GM12878 (cell line): ENCODE results near the gene LRRC15. TPM values are rescaled to one million over a fixed set of nuclear protein-coding genes. Genes with fewer than 3 reads are reported as not detected.

ENCODE experiments used
- ATAC-seq: fragments of 200-7000 bp; cut with Tn5 transposase; 3 replicates; pipeline ENCODE4 v1.9.1; 2020; ENCODE audit warnings: mild to moderate bottlenecking, moderate library complexity
- BruUV-seq: library from RNA; stranded (reverse); fragments of 400-500 nt; replicated peaks from 2 replicates; lab custom pipeline; 2021; lab: Mats Ljungman, UMichigan
- CTCF ChIA-PET: fragments of 300-600 bp; sonication (Branson Sonifier 250); formaldehyde crosslinking; extraction: SDS; loops from one replicate; lab custom pipeline; 2021; ENCODE audit warnings: inconsistent platforms; lab: Yijun Ruan, JAX
- POLR2A ChIA-PET: fragments of 350-600 bp; formaldehyde crosslinking; extraction: SDS; loops from one replicate; lab custom pipeline; 2021; ENCODE audit warnings: inconsistent platforms; lab: Charles Lee
- RAD21 ChIA-PET: fragments of 300-600 bp; sonication (Branson Sonifier 250); formaldehyde crosslinking; loops from one replicate; lab custom pipeline; 2023; ENCODE audit warnings: antibody characterized with exemption; ENCODE audit not compliant: unreplicated experiment; lab: Charles Lee
- SMC1A ChIA-PET: fragments of 300-600 bp; sonication (Branson Sonifier 250); formaldehyde crosslinking; loops from one replicate; lab custom pipeline; 2023; ENCODE audit not compliant: unreplicated experiment, uncharacterized antibody; lab: Charles Lee
- DNase-seq: peaks from one replicate; pipeline ENCODE4 v3.0.0-alpha.2; 2011; ENCODE audit warnings: low read depth, low spot score
- FAIRE-seq: peaks from 3 replicates; lab custom pipeline; 2011; peaks lifted over from hg19 to GRCh38; lab: Jason Lieb, UNC
- H2AFZ ChIP-seq: 2 replicates; pipeline ENCODE4 v1.6.0; 2011; ENCODE audit warnings: low read depth, low read length, control low read depth; ENCODE audit not compliant: control insufficient read depth
- H3K27ac ChIP-seq: 2 replicates; pipeline ENCODE4 v1.5.1; 2011; ENCODE audit warnings: control low read depth; ENCODE audit not compliant: control insufficient read depth, insufficient read depth
- H3K27me3 ChIP-seq, 2 experiments: replicated peaks in 1 of 2; 2 replicates each; pipeline versions ENCODE4 v1.6.0 to v1.6.1; 2011; ENCODE audit warnings: low read length in 1 of 2; ENCODE audit not compliant: control insufficient read depth in 2 of 2, insufficient read depth in 2 of 2
- H3K36me3 ChIP-seq, 2 experiments: 2 replicates each; pipeline ENCODE4 v1.5.1; 2011; ENCODE audit warnings: low read length in 1 of 2; ENCODE audit not compliant: control insufficient read depth in 2 of 2, insufficient read depth in 2 of 2
- H3K4me1 ChIP-seq: 2 replicates; pipeline ENCODE4 v1.6.1; 2011; ENCODE audit warnings: mild to moderate bottlenecking, low read length, moderate library complexity, mixed read lengths; ENCODE audit not compliant: control insufficient read depth, insufficient read depth
- H3K4me2 ChIP-seq: 2 replicates; pipeline ENCODE4 v1.6.0; 2011; ENCODE audit warnings: control low read depth; ENCODE audit not compliant: control insufficient read depth, insufficient read depth
- H3K4me3 ChIP-seq: fragments of 200-600 bp; sonication (generic); 2 replicates; pipeline ENCODE4 v1.5.1; 2016
- H3K79me2 ChIP-seq: 2 replicates; pipeline ENCODE4 v1.6.0; 2011; ENCODE audit warnings: low read length; ENCODE audit not compliant: control insufficient read depth, insufficient read depth
- H3K9ac ChIP-seq: 2 replicates; pipeline ENCODE4 v1.8.0; 2011; ENCODE audit warnings: low read length, control low read depth, mixed read lengths; ENCODE audit not compliant: control insufficient read depth, insufficient read depth
- H3K9me3 ChIP-seq: replicated peaks from 3 replicates; pipeline ENCODE4 v1.5.1; 2011; ENCODE audit warnings: mild to moderate bottlenecking, low read length; ENCODE audit not compliant: control insufficient read depth, insufficient read depth
- H4K20me1 ChIP-seq: 2 replicates; pipeline ENCODE4 v1.6.0; 2011; ENCODE audit not compliant: control insufficient read depth, insufficient read depth
- MTA3 ChIP-seq: IDR thresholded peaks from 2 replicates; pipeline ENCODE4 v1.6.1; 2012; ENCODE audit warnings: low read length, inconsistent platforms, borderline replicate concordance
- MXI1 ChIP-seq: fragments of 150-350 bp; IDR thresholded peaks from 2 replicates; pipeline ENCODE4 v1.6.1; 2011; ENCODE audit warnings: low read depth, mild to moderate bottlenecking, inconsistent platforms, low read length, improper control_type of control experiment
- MYC ChIP-seq: IDR thresholded peaks from 2 replicates; pipeline ENCODE4 v1.6.1; 2011; ENCODE audit warnings: mild to moderate bottlenecking, low read length, moderate library complexity, inconsistent platforms; ENCODE audit not compliant: insufficient read depth, insufficient replicate concordance, insufficient read length, severe bottlenecking
- NBN ChIP-seq: fragments of 450-650 bp; IDR thresholded peaks from 2 replicates; pipeline ENCODE4 v1.6.1; 2016
- POLR2AphosphoS5 ChIP-seq: IDR thresholded peaks from 2 replicates; pipeline ENCODE4 v1.6.1; 2011; ENCODE audit warnings: mild to moderate bottlenecking, low read length, inconsistent platforms
- SMC3 ChIP-seq: IDR thresholded peaks from 2 replicates; pipeline ENCODE4 v1.6.1; 2011; ENCODE audit warnings: low read length, improper control_type of control experiment, borderline replicate concordance
- ZNF592 ChIP-seq: fragments of 450-650 bp; IDR thresholded peaks from 2 replicates; pipeline ENCODE4 v1.6.1; 2017; ENCODE audit warnings: mild to moderate bottlenecking, moderate library complexity
- ZNF687 ChIP-seq: fragments of 450-650 bp; IDR thresholded peaks from 2 replicates; pipeline ENCODE4 v1.6.1; 2017; ENCODE audit warnings: mild to moderate bottlenecking, moderate library complexity
- WGBS: methylation state at CpG from one replicate; pipeline ENCODE4 v1.1.6; 2016; ENCODE audit warnings: low lambda C conversion rate; ENCODE audit not compliant: insufficient replicate concordance, insufficient coverage; ENCODE audit errors: missing lambda C conversion rate; 5-methylcytosine and 5-hydroxymethylcytosine counted together
- in situ Hi-C: fragments of 300-500 bp; cut with MboI; formaldehyde crosslinking; loops from 9 replicates; pipeline ENCODE4 v1.14.3; 2018; ENCODE audit warnings: mixed read lengths
- intact Hi-C: fragments of 100-400 bp; cut with micrococcal nuclease; formaldehyde crosslinking; loops from one replicate; pipeline ENCODE4 v1.14.2; 2022; ENCODE audit not compliant: unreplicated experiment
- polyA plus RNA-seq, 11 experiments: library from polyadenylated mRNA; depleted of rRNA in 4 of 11; unstranded in 6 of 11; stranded (reverse) in 5 of 11; fragments of >200 nt; fragmentation: Nextera tagmentation in 4 of 11; fragmentation: Illumina TruSeq in 1 of 11; extraction: Ambion mirVana in 4 of 11; extraction: Trizol in 1 of 11; gene quantifications; 1 replicate in 1 of 11; 2 replicates in 10 of 11; pipeline versions ENCODE4 v1.2.1 to v1.2.3, GENCODE V29; 2011 to 2016; ENCODE audit warnings: inconsistent platforms in 2 of 11, missing spikeins in 2 of 11, low read depth in 1 of 11
- total RNA-seq, 4 experiments: library from RNA; depleted of rRNA in 3 of 4; stranded (reverse); fragments of >200 nt in 3 of 4; fragmentation: Illumina TruSeq in 1 of 4; extraction: Trizol in 1 of 4; gene quantifications; 2 replicates each; pipeline versions ENCODE4 v1.2.1 to v1.2.3, GENCODE V29; 2013 to 2021
- TF ChIP-seq, protein P1 (sequence below): IDR thresholded peaks from 2 replicates; pipeline ENCODE4 v1.6.1; 2011; ENCODE audit warnings: borderline replicate concordance, low read depth, mild to moderate bottlenecking, moderate library complexity, low read length; ENCODE audit not compliant: insufficient read depth, poor library complexity, severe bottlenecking

Gene LRRC15
- total and polyA plus RNA-seq, 10 of the 15 experiments (the other 5 are each of a cell fraction or from before 2014, with no cell fraction given), result not detected

DNA sequence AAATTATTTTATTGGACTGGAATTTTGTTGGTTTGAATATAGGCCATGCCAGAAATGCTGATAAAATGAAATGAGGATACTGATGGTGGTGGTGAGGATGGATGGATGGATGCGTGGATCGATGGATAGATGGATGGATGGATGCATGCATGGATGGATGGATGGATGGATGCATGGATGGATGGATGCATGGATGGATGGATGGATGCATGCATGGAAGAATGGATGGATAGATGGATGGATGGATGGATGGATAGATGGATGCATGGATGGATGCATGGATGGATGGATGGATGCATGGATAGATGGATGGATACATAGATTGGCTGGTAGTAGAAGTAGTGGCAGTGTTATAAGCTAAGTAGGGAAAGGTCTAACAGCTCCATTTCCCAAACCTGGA is 58.5 kb downstream of the LRRC15 start:
- Histone ChIP-seq H3K27ac (no peak overlapping the region), H3K79me2 (no peaks in the 10 kb centered on the region), H3K9me3 (no peaks in the 10 kb centered on the region), H3K27me3 (no peaks in the 10 kb centered on the region; a peak in 1 of 4 replicates), H4K20me1 (no peaks in the 10 kb centered on the region), H3K4me2 (no peak overlapping the region), H3K9ac (no peak overlapping the region), H2AFZ (no peak overlapping the region), H3K4me1 (peaks cover 42% of the 10 kb centered on the region), H3K36me3 (no peaks in the 10 kb centered on the region), H3K4me3 (no peak overlapping the region)
- intact Hi-C loops, result loop anchor here (10.0 kb wide), 1 partner anchor 336 kb away; no protein-coding TSS in a partner anchor
- in situ Hi-C loops, result loop anchor here (5.0 kb wide), 1 partner anchor 649 kb away; no protein-coding TSS in a partner anchor
- ChIA-PET SMC1A (no interaction called here), POLR2A (no interaction called here), RAD21 (no interaction called here), CTCF (interaction anchor here (1.4 kb wide), 1 partner anchor 645 kb away, joined by 6 read pairs; no protein-coding TSS in a partner anchor)
- no peak for DNase-seq
- WGBS, result 94% methylated on average over 2 of the region's 2 CpGs
- FAIRE-seq, result no peak
- no peak for ATAC-seq
- no TSS peak for BruUV-seq
- TF ChIP-seq ZNF592 (no peak), ZNF687 (no peak), SMC3 (no peak), NBN (no peak), MYC (no peak), MTA3 (no peak), MXI1 (no peak), POLR2AphosphoS5 (no peak)
- TF ChIP-seq, protein P1, sequence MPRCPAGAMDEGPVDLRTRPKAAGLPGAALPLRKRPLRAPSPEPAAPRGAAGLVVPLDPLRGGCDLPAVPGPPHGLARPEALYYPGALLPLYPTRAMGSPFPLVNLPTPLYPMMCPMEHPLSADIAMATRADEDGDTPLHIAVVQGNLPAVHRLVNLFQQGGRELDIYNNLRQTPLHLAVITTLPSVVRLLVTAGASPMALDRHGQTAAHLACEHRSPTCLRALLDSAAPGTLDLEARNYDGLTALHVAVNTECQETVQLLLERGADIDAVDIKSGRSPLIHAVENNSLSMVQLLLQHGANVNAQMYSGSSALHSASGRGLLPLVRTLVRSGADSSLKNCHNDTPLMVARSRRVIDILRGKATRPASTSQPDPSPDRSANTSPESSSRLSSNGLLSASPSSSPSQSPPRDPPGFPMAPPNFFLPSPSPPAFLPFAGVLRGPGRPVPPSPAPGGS, result no peak
